ENCODE measurements around the gene DEPDC5.

Gene DEPDC5

DNA sequence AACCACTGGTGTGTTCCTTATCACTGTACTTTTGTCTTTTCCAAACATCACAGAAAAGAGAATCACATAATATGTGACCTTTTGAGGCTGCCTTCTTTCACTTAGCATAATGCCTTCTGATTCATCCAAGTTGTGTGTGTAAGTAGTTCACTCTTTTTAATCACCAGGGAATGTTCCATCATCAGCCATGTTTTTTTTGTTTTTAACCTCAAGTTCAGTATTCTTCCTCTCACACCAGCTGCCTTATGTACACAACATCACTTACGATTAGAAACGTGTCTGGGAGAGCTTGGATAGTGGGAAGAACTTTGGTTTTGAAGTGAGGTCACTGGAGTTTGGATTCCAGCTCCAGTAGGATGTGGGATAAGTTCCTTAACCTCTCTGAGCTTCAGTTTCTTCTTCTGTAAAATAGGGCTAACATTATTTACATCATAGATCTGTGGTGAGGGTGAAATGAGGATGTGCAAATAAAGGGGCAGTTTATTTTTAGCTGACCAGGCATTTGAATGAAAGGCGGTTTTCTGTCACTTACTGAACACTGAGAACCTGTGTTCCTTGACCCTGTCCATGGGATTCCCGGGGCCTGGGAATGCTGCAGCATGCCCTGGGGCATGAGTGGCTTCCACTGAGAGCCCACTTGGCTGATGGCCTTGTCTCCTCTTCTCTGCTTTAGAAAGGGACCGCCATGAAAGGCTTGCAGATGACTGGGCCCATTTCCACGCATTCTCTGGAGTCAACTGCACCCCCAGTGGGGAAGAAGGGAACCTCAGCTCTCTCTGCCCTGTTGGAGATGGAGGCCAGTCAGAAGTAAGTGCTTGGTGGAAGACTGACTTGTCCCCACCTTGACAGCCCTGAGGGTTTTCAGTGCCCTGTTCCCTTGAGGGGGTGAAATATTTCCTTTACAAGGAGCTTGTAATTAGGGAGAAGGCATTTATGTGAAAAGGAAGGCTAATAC, 92.6 kb downstream of the DEPDC5 start:
- TF ChIP-seq, protein P1, sequence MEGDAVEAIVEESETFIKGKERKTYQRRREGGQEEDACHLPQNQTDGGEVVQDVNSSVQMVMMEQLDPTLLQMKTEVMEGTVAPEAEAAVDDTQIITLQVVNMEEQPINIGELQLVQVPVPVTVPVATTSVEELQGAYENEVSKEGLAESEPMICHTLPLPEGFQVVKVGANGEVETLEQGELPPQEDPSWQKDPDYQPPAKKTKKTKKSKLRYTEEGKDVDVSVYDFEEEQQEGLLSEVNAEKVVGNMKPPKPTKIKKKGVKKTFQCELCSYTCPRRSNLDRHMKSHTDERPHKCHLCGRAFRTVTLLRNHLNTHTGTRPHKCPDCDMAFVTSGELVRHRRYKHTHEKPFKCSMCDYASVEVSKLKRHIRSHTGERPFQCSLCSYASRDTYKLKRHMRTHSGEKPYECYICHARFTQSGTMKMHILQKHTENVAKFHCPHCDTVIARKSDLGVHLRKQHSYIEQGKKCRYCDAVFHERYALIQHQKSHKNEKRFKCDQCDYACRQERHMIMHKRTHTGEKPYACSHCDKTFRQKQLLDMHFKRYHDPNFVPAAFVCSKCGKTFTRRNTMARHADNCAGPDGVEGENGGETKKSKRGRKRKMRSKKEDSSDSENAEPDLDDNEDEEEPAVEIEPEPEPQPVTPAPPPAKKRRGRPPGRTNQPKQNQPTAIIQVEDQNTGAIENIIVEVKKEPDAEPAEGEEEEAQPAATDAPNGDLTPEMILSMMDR (IDR thresholded peaks at IDR 0.05; ENCODE audit: extremely low read depth, insufficient read depth, missing control alignments): peak; percentile 37
- DNase-seq (ENCODE audit: low spot score): peak; percentile 35
- in situ Hi-C loops (cut with MboI; ENCODE audit: low pct_unique_long_range_greater_than_20kb, low sequenced_read_pairs, unreplicated experiment): no loop called here

DNA sequence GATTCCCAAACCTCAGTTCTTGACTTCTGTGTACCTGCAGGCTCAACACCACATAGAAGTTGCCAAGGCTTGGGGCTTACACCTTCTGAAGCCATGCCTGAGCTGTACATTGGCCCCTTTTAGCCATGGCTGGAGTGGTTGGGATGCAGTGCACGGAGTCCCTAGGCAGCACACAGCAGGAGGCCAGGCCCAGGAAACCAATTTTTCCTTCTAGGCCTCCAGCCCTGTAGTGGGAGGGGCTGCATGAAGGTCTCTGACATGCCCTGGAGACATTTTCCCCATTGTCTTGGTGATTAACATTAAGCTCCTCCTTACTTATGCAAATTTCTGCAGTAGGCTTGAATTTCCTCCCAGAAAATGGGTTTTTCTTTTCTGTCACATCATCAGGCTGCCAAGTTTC, 94.6 kb downstream of the DEPDC5 start:
- TF ChIP-seq, protein P1 (IDR thresholded peaks at IDR 0.05; ENCODE audit: extremely low read depth, insufficient read depth, missing control alignments): no peak
- in situ Hi-C loops (cut with MboI; ENCODE audit: low pct_unique_long_range_greater_than_20kb, low sequenced_read_pairs, unreplicated experiment): no loop called here
- no peak for DNase-seq (ENCODE audit: low spot score)

DNA sequence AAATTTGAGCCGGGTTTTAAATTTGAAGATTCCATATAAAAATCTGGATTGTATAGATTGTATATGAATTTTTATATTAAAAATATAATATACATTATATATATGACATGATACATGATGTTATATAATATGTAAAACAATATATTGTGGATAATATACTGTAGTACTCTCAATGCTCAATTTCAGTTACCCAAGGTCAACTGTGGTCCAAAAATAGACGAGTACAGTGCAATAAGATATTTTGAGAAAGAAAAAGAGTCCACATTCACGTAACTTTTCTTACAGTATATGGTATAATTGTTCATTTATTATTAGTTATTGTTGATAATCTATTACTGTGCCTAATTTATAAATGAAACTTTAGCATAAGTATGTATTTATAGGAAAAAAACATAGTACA, 96.3 kb downstream of the DEPDC5 start:
- TF ChIP-seq, protein P1 (IDR thresholded peaks at IDR 0.05; ENCODE audit: extremely low read depth, insufficient read depth, missing control alignments): no peak
- DNase-seq (ENCODE audit: low spot score): no peak
- in situ Hi-C loops (cut with MboI; ENCODE audit: low pct_unique_long_range_greater_than_20kb, low sequenced_read_pairs, unreplicated experiment): no loop called here

DNA sequence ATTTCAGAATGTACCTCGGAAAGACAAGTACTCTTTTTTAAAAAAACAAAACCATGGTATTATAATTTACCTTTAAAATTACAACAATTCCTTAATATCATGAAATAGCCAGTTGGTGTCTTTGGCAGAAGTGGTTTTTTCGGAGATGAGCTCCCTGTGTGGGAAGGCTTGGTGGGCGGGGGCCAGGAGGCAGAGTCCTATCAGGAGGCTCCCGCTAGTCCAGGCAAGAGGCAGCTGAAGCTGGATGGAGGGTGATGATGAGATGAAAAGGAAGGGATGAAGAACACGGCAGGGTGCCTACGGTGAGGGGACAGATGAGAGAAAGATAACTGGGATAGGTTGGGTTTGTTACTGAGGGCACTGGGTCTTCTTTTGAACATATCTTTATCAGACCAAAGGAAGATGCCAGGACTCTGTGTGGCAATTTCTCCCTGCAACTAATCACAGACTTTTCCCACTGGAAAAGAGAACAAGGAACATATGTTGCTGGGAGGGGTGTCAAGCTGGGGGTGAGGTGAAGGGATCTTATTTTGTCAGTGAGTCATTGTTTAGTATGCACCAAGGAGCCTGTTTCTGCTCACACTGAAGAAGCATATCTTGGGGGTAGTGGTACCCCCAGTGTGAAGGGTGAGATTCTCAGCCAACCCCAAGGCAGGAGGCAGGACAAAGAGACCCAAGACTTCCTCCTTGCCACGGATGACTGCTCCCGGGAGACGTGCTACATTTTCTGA, 99.0 kb downstream of the DEPDC5 start:
- no peak for DNase-seq (ENCODE audit: low spot score)
- in situ Hi-C loops (cut with MboI; ENCODE audit: low pct_unique_long_range_greater_than_20kb, low sequenced_read_pairs, unreplicated experiment): no loop called here
- TF ChIP-seq, protein P1 (IDR thresholded peaks at IDR 0.05; ENCODE audit: extremely low read depth, insufficient read depth, missing control alignments): no peak

DNA sequence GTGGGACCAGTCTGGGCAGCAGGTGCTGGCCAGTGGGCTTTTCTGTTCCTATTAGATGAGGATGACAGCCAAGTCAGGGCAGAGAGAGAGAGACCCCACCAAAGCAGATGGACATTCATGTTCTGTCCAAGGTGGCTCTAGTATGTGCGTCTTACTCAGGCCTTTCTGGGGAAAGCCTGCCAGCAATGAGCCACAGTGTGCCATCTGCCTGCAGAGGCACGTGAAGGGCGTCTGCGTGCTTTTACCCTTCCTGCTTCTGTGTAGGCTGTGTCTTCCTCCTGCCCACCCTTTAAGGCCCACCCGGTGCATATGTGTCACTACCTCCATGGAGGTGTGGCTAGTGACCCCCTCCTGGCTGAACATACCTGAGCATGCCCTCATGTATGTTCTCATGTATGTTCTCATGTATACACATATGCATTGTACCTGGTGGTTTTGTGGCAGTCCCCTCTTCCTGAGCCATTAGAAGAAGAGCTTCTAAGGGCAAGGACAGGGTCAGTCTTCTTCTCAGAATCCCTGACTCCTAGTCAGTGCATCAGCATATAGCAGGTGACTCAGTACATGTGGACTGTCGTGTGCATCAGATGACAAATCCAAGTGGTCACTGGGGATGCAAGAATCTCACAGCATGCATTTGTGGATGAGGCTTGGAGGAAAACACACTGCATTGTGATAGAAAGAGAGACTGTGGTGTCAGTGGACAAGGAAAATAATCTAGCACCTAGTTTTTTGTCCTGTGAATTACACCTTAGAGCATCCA, 100.1 kb downstream of the DEPDC5 start:
- TF ChIP-seq, protein P1 (IDR thresholded peaks at IDR 0.05; ENCODE audit: extremely low read depth, insufficient read depth, missing control alignments): no peak
- in situ Hi-C loops (cut with MboI; ENCODE audit: low pct_unique_long_range_greater_than_20kb, low sequenced_read_pairs, unreplicated experiment): no loop called here
- DNase-seq (ENCODE audit: low spot score): no peak

DNA sequence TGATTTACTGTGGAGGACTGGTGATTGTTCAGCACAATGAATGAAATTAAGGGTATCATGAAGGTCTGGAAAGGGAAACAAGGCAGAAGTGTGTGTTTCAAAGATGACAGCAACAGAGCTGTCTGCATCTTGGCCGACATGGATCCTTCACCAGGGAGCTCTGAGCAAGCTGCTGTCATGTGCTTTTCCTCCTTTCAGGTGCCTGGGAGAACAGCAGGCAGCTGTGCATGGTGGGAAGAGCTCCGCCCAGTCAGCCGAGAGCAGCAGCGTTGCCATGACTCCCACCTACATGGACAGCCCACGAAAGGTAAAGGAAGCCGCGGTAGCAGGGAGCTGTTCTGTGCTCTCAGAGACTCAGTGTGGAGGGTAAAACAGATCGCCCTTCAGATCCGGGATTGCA, 103.4 kb downstream of the DEPDC5 start:
- no peak for DNase-seq (ENCODE audit: low spot score)
- TF ChIP-seq, protein P1 (IDR thresholded peaks at IDR 0.05; ENCODE audit: extremely low read depth, insufficient read depth, missing control alignments): no peak
- in situ Hi-C loops (cut with MboI; ENCODE audit: low pct_unique_long_range_greater_than_20kb, low sequenced_read_pairs, unreplicated experiment): no loop called here
